Esophagus muscularis mucosa (tissue), 4 donors: Measurements from ENCODE around the gene PDE4A. TPM values are rescaled to one million over a fixed set of nuclear protein-coding genes. Genes with fewer than 3 reads are reported as not detected.

Experiments
- DNase-seq: peaks from one replicate; pipeline ENCODE4 v3.0.0-alpha.2; 2017; ENCODE audit errors: extremely low spot score
- H3K27ac ChIP-seq, 4 donors: fragments of 200-600 bp; sonication (generic); replicated peaks in 1 of 4; 1 replicate in 3 of 4; 2 replicates in 1 of 4; pipeline ENCODE4 v1.5.1; 2016 to 2019; ENCODE audit warnings: mild to moderate bottlenecking in 1 of 4
- H3K27me3 ChIP-seq, 4 donors: fragments of 200-600 bp; sonication (generic); one replicate each; pipeline versions ENCODE4 v1.5.1 to v1.6.0; 2016 to 2019
- H3K36me3 ChIP-seq, 4 donors: fragments of 200-600 bp; sonication (generic); one replicate each; pipeline ENCODE4 v1.5.1; 2016 to 2019
- H3K4me1 ChIP-seq, 4 donors: fragments of 200-600 bp; sonication (generic); one replicate each; pipeline ENCODE4 v1.5.1; 2016 to 2019
- H3K4me3 ChIP-seq, 4 donors: fragments of 200-600 bp; sonication (generic); 1 replicate in 2 of 4; 2 replicates in 2 of 4; pipeline ENCODE4 v1.5.1; 2016 to 2019; ENCODE audit warnings: mild to moderate bottlenecking in 4 of 4, moderate library complexity in 1 of 4
- H3K9me3 ChIP-seq, 4 donors: fragments of 200-600 bp; sonication (generic); 1 replicate in 3 of 4; 2 replicates in 1 of 4; pipeline ENCODE4 v1.5.1; 2016 to 2019
- EP300 ChIP-seq: sonication (generic); formaldehyde crosslinking; IDR thresholded peaks from one replicate; pipeline ENCODE4 v1.6.1; 2017; ENCODE audit warnings: antibody characterized with exemption
- POLR2A ChIP-seq: fragments of 450-650 bp; IDR thresholded peaks from one replicate; pipeline ENCODE4 v1.6.1; 2017; ENCODE audit warnings: antibody characterized with exemption, moderate library complexity, mild to moderate bottlenecking, low read depth
- POLR2AphosphoS5 ChIP-seq, 2 donors: sonication (generic); formaldehyde crosslinking; IDR thresholded peaks; one replicate each; pipeline ENCODE4 v1.6.1; 2017; ENCODE audit warnings: antibody characterized with exemption in 2 of 2
- whole genome bisulfite sequencing: methylation state at CpG from one replicate; pipeline ENCODE4 v1.1.5; 2018; 5-methylcytosine and 5-hydroxymethylcytosine counted together
- intact Hi-C: fragments of 100-400 bp; cut with DNase I; formaldehyde crosslinking; loops from one replicate; pipeline ENCODE4 v1.15.1; 2023
- total RNA-seq, 4 donors: library from RNA; depleted of rRNA; stranded (reverse); fragments of >200 nt; gene quantifications; one replicate each; pipeline versions ENCODE4 v1.1.0 to v1.2.1, GENCODE V29; 2016
- TF ChIP-seq, protein P1 (sequence below), 3 experiments: fragments of 200-600 bp in 2 of 3; fragments of 450-650 bp in 1 of 3; sonication (generic) in 2 of 3; IDR thresholded peaks; one replicate each; pipeline ENCODE4 v1.5.1; 2017 to 2019; ENCODE audit warnings: antibody characterized with exemption in 3 of 3, mild to moderate bottlenecking in 2 of 3, moderate library complexity in 1 of 3

The PDE4A gene
- total RNA-seq, 4 donors from 2014 or later, result 11.6 to 24.5 (median 14.1) TPM

DNA sequence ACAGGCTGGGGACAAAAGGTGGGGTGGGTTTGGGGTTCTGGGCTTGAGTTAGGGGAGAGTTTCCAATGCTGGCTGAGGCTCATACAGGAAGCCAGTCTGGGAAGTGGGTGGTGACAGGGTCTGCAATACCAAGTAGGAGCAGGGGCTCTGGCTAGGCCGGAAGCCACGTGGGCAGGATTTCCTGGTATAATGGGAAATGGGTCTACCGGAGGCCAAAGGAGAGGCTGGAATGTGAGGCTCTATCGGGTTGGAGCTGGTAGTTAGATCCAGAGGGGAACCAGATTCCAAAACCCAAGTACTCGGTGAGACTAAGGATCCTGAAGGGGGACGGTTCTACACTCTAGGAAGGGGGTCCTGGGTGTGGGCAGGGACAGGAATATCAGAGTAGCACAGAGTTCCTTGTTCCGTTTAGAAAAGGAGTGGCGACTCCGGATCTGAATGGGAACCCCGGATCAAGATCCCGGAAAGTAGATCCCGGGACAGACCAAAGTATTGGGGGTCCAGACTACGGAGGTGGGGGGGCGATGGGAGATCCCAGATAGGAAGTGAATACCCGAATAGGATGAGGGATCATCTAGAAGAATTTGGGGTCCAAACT is 17.8 kb upstream of the PDE4A start:
- TF ChIP-seq POLR2A (no peak), POLR2AphosphoS5 (IDR thresholded peaks at IDR 0.05) (peak; percentile 43 to 61)
- intact Hi-C loops, result loop anchor here (10.0 kb wide), 1 partner anchor 162 kb away; the partner anchor contains the start of genes CDKN2D and KRI1
- no peaks in the 10 kb centered on the region for H3K9me3 ChIP-seq
- WGBS, result 2% methylated on average over 15 of the region's 15 CpGs
- H3K4me3 ChIP-seq, result peak overlapping the region; percentile 81 to 99 (median 92)
- H3K4me1 ChIP-seq, result peaks cover 58 to 73% (median 66%) of the 10 kb centered on the region in 4 donors
- H3K36me3 ChIP-seq, result peaks cover 0 to 13% (median 1%) of the 10 kb centered on the region in 4 donors
- peak overlapping the region; percentile 75 to 90 (median 86) for H3K27ac ChIP-seq
- no peak for DNase-seq
- peaks cover 0 to 33% (median 12%) of the 10 kb centered on the region in 4 donors for H3K27me3 ChIP-seq

DNA sequence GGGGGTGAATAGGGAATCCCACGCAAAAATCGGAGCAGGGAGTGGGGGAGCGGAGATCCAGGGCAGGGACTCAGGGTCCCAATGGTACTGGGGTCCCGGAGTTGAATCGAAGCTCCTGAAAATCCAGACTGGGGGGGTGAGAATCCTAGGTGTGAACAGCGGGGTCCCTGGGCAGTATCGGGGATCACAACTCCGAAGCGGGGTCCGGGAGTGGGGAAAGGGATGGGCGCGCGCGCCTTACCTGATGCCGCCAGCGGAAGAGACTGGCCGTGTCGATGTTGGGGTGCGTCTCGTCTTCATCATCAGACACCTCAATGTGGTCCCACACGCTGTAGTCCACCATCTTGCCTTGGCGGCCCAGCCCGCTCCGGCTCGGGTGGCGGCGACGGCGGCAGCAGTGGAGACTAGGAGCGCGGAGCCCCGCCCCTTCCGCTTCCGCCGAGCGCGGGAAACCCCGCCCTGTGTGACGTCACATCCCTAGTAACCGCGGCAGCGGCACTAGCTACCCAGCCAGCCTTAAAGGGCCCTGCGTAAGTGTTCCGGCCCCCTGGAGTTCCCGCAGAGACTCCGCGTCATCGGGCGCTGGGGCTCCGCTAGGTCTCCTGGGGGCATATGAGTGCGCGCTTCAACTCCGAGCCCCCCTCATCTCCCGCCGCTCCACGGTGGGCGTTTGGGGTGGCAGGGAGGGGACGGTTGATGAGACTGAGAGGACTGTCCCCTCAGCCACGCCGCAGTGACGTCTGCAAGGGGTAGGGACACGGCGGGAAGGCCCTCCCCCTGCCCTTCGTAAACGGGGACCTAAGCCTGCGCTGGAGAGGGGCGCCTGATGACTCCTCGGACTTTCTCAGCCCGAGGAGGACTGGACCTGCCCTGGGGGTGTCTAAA is 17.0 kb upstream of the PDE4A start, which contains the start of gene CDC37:
TSS of gene CDC37 (minus strand) at position 406 of the 885 bp plus-strand sequence. CDS start at position 343, 63 bp downstream.
- H3K27ac ChIP-seq, result peak within 1 kb of the TSS; percentile 75 to 90 (median 86)
- H3K36me3 ChIP-seq, result peaks cover 0 to 5% (median 1%) of the 10 kb centered on the region in 4 donors
- no peak for TF ChIP-seq EP300
- peak; percentile 94 to 96 for TF ChIP-seq POLR2AphosphoS5 (IDR thresholded peaks at IDR 0.05)
- TF ChIP-seq POLR2A, result peak; percentile 66
- TF ChIP-seq, protein P1, sequence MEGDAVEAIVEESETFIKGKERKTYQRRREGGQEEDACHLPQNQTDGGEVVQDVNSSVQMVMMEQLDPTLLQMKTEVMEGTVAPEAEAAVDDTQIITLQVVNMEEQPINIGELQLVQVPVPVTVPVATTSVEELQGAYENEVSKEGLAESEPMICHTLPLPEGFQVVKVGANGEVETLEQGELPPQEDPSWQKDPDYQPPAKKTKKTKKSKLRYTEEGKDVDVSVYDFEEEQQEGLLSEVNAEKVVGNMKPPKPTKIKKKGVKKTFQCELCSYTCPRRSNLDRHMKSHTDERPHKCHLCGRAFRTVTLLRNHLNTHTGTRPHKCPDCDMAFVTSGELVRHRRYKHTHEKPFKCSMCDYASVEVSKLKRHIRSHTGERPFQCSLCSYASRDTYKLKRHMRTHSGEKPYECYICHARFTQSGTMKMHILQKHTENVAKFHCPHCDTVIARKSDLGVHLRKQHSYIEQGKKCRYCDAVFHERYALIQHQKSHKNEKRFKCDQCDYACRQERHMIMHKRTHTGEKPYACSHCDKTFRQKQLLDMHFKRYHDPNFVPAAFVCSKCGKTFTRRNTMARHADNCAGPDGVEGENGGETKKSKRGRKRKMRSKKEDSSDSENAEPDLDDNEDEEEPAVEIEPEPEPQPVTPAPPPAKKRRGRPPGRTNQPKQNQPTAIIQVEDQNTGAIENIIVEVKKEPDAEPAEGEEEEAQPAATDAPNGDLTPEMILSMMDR (IDR thresholded peaks at IDR 0.05), result peak in 1 of 3 experiments; percentile 26
- H3K27me3 ChIP-seq, result peaks cover 0 to 41% (median 12%) of the 10 kb centered on the region in 4 donors
- peaks cover 50 to 65% (median 58%) of the 10 kb centered on the region in 4 donors for H3K4me1 ChIP-seq
- peak; percentile 99 for DNase-seq
- intact Hi-C loops, result loop anchor here (1.0 to 10.0 kb wide), 2 partner anchors 21 to 161 kb away; partner anchors contain the start of genes CDKN2D and KRI1
- H3K9me3 ChIP-seq, result no peaks in the 10 kb centered on the region
- 2% methylated on average over 32 of the region's 69 CpGs for WGBS
- H3K4me3 ChIP-seq, result peak within 1 kb of the TSS; percentile 81 to 99 (median 92)

DNA sequence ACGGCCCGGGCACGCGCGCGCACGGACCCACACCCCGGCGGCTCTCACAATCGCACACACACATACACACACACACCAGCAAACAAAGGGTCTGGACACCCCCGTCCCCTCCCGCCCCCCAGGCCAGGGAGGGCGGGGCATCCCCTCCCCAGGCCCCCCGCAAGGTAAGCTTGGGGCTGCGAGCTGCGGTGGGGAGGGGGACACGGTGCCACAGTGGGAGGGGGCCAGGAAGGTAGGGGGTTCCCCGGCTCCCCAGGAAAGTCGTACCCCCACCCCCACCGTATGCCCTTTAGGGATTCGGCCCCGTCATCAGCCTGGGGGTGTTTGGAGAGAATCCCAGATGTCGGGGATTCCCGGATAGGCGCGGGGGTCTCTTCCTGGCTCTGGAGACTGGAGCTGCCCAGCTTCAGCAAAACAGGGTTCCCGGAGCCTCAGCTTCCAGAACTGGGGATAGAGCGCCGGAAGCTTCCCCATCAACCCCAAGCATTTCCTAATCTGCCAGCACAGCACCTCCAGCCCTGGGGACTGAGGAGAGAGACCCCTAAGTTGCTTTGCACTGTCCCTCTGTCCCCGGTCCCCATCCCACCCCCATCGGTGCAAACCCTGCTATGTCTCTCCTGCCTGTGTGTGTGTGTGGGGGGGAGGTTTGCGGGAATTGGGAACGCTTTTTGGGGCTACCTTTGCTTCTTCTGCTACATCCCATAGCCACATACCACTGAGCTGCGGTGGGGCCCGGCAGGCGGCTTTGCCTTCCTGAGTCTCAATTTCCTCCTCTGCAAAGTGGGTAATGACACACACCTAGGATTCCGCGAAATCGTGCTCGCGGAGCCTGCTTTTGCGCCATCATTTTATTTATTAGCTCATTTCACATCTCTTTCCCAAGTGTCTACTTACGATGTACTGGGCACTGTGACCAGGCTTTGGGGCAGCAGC is 15.2 kb upstream of the PDE4A start:
- Histone ChIP-seq H3K36me3 (peaks cover 0 to 1% (median 0%) of the 10 kb centered on the region in 4 donors), H3K4me3 (peak overlapping the region; percentile 81 to 99 (median 92)), H3K4me1 (peaks cover 41 to 48% (median 47%) of the 10 kb centered on the region in 4 donors), H3K27me3 (peaks cover 0 to 59% (median 15%) of the 10 kb centered on the region in 4 donors), H3K27ac (no peak overlapping the region), H3K9me3 (no peaks in the 10 kb centered on the region)
- no peak for DNase-seq
- 6% methylated on average over 36 of the region's 43 CpGs for WGBS
- TF ChIP-seq POLR2AphosphoS5 (IDR thresholded peaks at IDR 0.05) (no peak), POLR2A (no peak), EP300 (no peak)
- TF ChIP-seq, protein P1 (IDR thresholded peaks at IDR 0.05), result no peak
- intact Hi-C loops, result loop anchor here (1.0 to 10.0 kb wide), 2 partner anchors 19 to 160 kb away; partner anchors contain the start of genes CDKN2D and KRI1

DNA sequence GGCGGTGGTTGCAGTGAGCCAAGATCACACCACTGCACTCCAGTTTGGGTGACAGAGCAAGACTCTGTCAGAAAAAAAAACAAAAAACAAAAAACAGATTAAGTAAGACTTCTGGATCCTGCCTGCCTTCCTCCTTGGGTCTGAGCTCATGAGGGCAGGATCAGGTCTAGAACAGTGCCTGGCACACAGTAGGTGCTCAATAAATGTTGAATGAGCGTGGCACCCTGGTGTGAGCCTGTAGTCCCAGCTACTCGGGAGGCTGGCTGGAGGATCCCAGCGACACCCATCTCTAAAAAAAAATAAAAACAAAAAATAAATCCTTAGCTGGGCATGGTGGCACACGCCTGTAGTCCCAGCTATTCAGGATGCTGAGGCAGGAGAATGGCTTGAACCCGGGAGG is 14.1 kb upstream of the PDE4A start:
- Histone ChIP-seq H3K27me3 (peaks cover 0 to 64% (median 15%) of the 10 kb centered on the region in 4 donors), H3K27ac (no peak overlapping the region), H3K9me3 (no peaks in the 10 kb centered on the region), H3K4me1 (peaks cover 30 to 38% (median 36%) of the 10 kb centered on the region in 4 donors), H3K36me3 (no peaks in the 10 kb centered on the region), H3K4me3 (no peak overlapping the region)
- intact Hi-C loops, result loop anchor here (10.0 kb wide), 1 partner anchor 159 kb away; the partner anchor contains the start of genes CDKN2D and KRI1
- no peak for TF ChIP-seq EP300
- no peak for TF ChIP-seq POLR2A
- TF ChIP-seq, protein P1 (IDR thresholded peaks at IDR 0.05), result no peak
- no peak for TF ChIP-seq POLR2AphosphoS5 (IDR thresholded peaks at IDR 0.05)
- no peak for DNase-seq
- WGBS, result 80% methylated on average over 6 of the region's 6 CpGs
